SIG-M5 treated with dmso at 0.1 percent for 504 hours (cell line): ENCODE results near the gene RELB.
"Not testable (repeated sequence)": the region's sequence is repeated elsewhere in the genome, so short reads cannot be mapped to it uniquely, and the experiment has no call there.

Experiments used
- DNase-seq: peaks from one replicate; lab custom pipeline; 2025; ENCODE audit not compliant: unreplicated experiment; lab: John Stamatoyannopoulos, UW

RELB gene

GRCh38 chr19:45001087-45001739 lies at the start of gene RELB:
TSS of gene RELB (plus strand) at chr19:45001464. CDS start at chr19:45001580, 116 bp downstream.
- DNase-seq = peak; percentile 63

GRCh38 chr19:44954278-44954648 lies 47.0 kb upstream of the RELB start:
- DNase-seq = no peak

GRCh38 chr19:44954649-44955504 lies 46.4 kb upstream of the RELB start, which contains the start of gene CLPTM1:
TSS of gene CLPTM1 (plus strand) at chr19:44955380. CDS start at chr19:44955396, 16 bp downstream.
- DNase-seq = peak; percentile 97

GRCh38 chr19:44955505-44956439 lies 45.5 kb upstream of the RELB start:
- DNase-seq = no peak

- DNase-seq = no peak
Observed at GRCh38 chr19:44957526-44957925, 43.7 kb upstream of the RELB start.

GRCh38 chr19:44958090-44958489 lies 43.2 kb upstream of the RELB start:
- no peak for DNase-seq

- no peak for DNase-seq
Observed at GRCh38 chr19:44959691-44960090, 41.6 kb upstream of the RELB start.

- no peak for DNase-seq
Observed at GRCh38 chr19:44960906-44961728, 40.1 kb upstream of the RELB start.

- no peak for DNase-seq
Observed at GRCh38 chr19:44961821-44962220, 39.4 kb upstream of the RELB start.

- DNase-seq = no peak
Observed at GRCh38 chr19:44968118-44968517, 33.1 kb upstream of the RELB start.

- DNase-seq = no peak
Observed at GRCh38 chr19:44968670-44969069, 32.6 kb upstream of the RELB start.

- no peak for DNase-seq
Observed at GRCh38 chr19:44969437-44969836, 31.8 kb upstream of the RELB start.

GRCh38 chr19:44971451-44971850 lies 29.8 kb upstream of the RELB start:
- not testable (repeated sequence) for DNase-seq

GRCh38 chr19:44972802-44973201 lies 28.5 kb upstream of the RELB start:
- DNase-seq = no peak

GRCh38 chr19:44973982-44974735 lies 27.1 kb upstream of the RELB start:
- no peak for DNase-seq

GRCh38 chr19:44974857-44975256 lies 26.4 kb upstream of the RELB start:
- no peak for DNase-seq

- no peak for DNase-seq
Observed at GRCh38 chr19:44975444-44975843, 25.8 kb upstream of the RELB start.

- no peak for DNase-seq
Observed at GRCh38 chr19:44984005-44984404, 17.3 kb upstream of the RELB start.

GRCh38 chr19:44985445-44985844 lies 15.8 kb upstream of the RELB start:
- no peak for DNase-seq

- no peak for DNase-seq
Observed at GRCh38 chr19:44986389-44986788, 14.9 kb upstream of the RELB start.
